Prostate gland (tissue), 2 donors: ENCODE measurements around the gene SLC25A33. TPM values are rescaled to one million over a fixed set of nuclear protein-coding genes. Genes with fewer than 3 reads are reported as not detected.
"Not testable (repeated sequence)": the region's sequence is repeated elsewhere in the genome, so short reads cannot be mapped to it uniquely, and the experiment has no call there.

ENCODE experiments used
- DNase-seq: peaks from one replicate; pipeline ENCODE4 v3.0.0-alpha.2; 2019; ENCODE audit warnings: low spot score
- H3K27ac ChIP-seq, 2 donors: fragments of 200-600 bp; sonication (generic); 2 replicates each; pipeline ENCODE4 v1.5.1; 2017 to 2019
- H3K27me3 ChIP-seq: fragments of 200-600 bp; sonication (generic); replicated peaks from 2 replicates; pipeline ENCODE4 v1.5.1; 2019; ENCODE audit not compliant: insufficient read depth
- H3K36me3 ChIP-seq, 2 donors: fragments of 200-600 bp; sonication (generic); 1 replicate in 1 of 2; 2 replicates in 1 of 2; pipeline versions ENCODE4 v1.5.1 to v1.8.1; 2017 to 2019
- H3K4me1 ChIP-seq: fragments of 200-600 bp; sonication (generic); replicated peaks from 2 replicates; pipeline ENCODE4 v1.5.1; 2019
- H3K4me3 ChIP-seq, 2 donors: fragments of 200-600 bp; sonication (generic); 2 replicates each; pipeline ENCODE4 v1.5.1; 2017 to 2019
- H3K9me3 ChIP-seq: fragments of 200-600 bp; sonication (generic); 2 replicates; pipeline ENCODE4 v1.5.1; 2017
- CTCF ChIP-seq, 4 experiments: fragments of 200-600 bp in 2 of 4; fragments of 450-650 bp in 2 of 4; sonication (generic) in 2 of 4; IDR thresholded peaks; 1 replicate in 3 of 4; 2 replicates in 1 of 4; pipeline ENCODE4 v1.5.1; 2016 to 2019; ENCODE audit warnings: antibody characterized with exemption in 4 of 4, mild to moderate bottlenecking in 2 of 4, moderate library complexity in 2 of 4
- POLR2A ChIP-seq: fragments of 450-650 bp; IDR thresholded peaks from one replicate; pipeline ENCODE4 v1.6.1; 2016; ENCODE audit warnings: antibody characterized with exemption, mild to moderate bottlenecking
- POLR2AphosphoS5 ChIP-seq: sonication (generic); formaldehyde crosslinking; IDR thresholded peaks from one replicate; pipeline ENCODE4 v1.6.1; 2017; ENCODE audit warnings: antibody characterized with exemption
- WGBS: methylation state at CpG from one replicate; pipeline ENCODE4 v1.1.5; 2018; 5-methylcytosine and 5-hydroxymethylcytosine counted together
- intact Hi-C: fragments of 100-400 bp; cut with DNase I; formaldehyde crosslinking; loops from one replicate; pipeline ENCODE4 v1.14.2; 2022
- total RNA-seq, 2 donors: library from RNA; depleted of rRNA; stranded (reverse); fragments of >200 nt; gene quantifications; one replicate each; pipeline ENCODE4 v1.1.0, GENCODE V29; 2016

SLC25A33 gene
- total RNA-seq, 2 donors from 2014 or later: 10.7 to 11.9 TPM

- Histone ChIP-seq H3K36me3 (no peaks in the 10 kb centered on the region), H3K9me3 (no peaks in the 10 kb centered on the region), H3K4me1 (peaks cover 15% of the 10 kb centered on the region), H3K27ac (no peak overlapping the region), H3K4me3 (no peak overlapping the region), H3K27me3 (no peaks in the 10 kb centered on the region)
- intact Hi-C loops: no loop called here
- WGBS: 40% methylated on average over 6 of the region's 6 CpGs
- TF ChIP-seq CTCF (IDR thresholded peaks at IDR 0.05): no peak
- TF ChIP-seq POLR2A: no peak
- peak; percentile 18 for TF ChIP-seq POLR2AphosphoS5
- DNase-seq: no peak
Observed at GRCh38 chr1:9558271-9558945, 19.1 kb downstream of the SLC25A33 start.

GRCh38 chr1:9558946-9559545 lies 19.8 kb downstream of the SLC25A33 start:
- H3K9me3 ChIP-seq: no peaks in the 10 kb centered on the region
- H3K4me3 ChIP-seq: no peak overlapping the region
- DNase-seq: no peak
- no peaks in the 10 kb centered on the region for H3K36me3 ChIP-seq
- peaks cover 15% of the 10 kb centered on the region for H3K4me1 ChIP-seq
- TF ChIP-seq POLR2A (no peak), CTCF (IDR thresholded peaks at IDR 0.05) (no peak), POLR2AphosphoS5 (no peak)
- 54% methylated on average over 11 of the region's 11 CpGs for WGBS
- no peaks in the 10 kb centered on the region for H3K27me3 ChIP-seq
- H3K27ac ChIP-seq: no peak overlapping the region
- intact Hi-C loops: no loop called here

- H3K36me3 ChIP-seq: no peaks in the 10 kb centered on the region
- H3K27ac ChIP-seq: no peak overlapping the region
- WGBS: 62% methylated on average over 5 of the region's 5 CpGs
- H3K4me1 ChIP-seq: peaks cover 15% of the 10 kb centered on the region
- H3K9me3 ChIP-seq: no peaks in the 10 kb centered on the region
- no peak overlapping the region for H3K4me3 ChIP-seq
- TF ChIP-seq POLR2AphosphoS5: no peak
- intact Hi-C loops: no loop called here
- DNase-seq: no peak
- H3K27me3 ChIP-seq: no peaks in the 10 kb centered on the region
Observed at GRCh38 chr1:9559673-9560072, 20.4 kb downstream of the SLC25A33 start.

GRCh38 chr1:9560090-9560489 lies 20.8 kb downstream of the SLC25A33 start:
- H3K27ac ChIP-seq, DNase-seq, H3K4me3 ChIP-seq, H3K9me3 ChIP-seq, H3K36me3 ChIP-seq, H3K27me3 ChIP-seq, intact Hi-C loops: not testable (repeated sequence)
- peaks cover 15% of the 10 kb centered on the region for H3K4me1 ChIP-seq
- 91% methylated on average over 17 of the region's 17 CpGs for WGBS

GRCh38 chr1:9561429-9561828 lies 22.2 kb downstream of the SLC25A33 start:
- H3K9me3 ChIP-seq: no peaks in the 10 kb centered on the region
- peaks cover 15% of the 10 kb centered on the region for H3K4me1 ChIP-seq
- H3K4me3 ChIP-seq: no peak overlapping the region
- intact Hi-C loops: no loop called here
- no peak overlapping the region for H3K27ac ChIP-seq
- WGBS: 5% methylated on average over 3 of the region's 3 CpGs
- no peaks in the 10 kb centered on the region for H3K36me3 ChIP-seq
- TF ChIP-seq POLR2A (no peak), CTCF (IDR thresholded peaks at IDR 0.05) (no peak), POLR2AphosphoS5 (peak; percentile 78)
- no peaks in the 10 kb centered on the region for H3K27me3 ChIP-seq
- DNase-seq: peak; percentile 34

- 83% methylated on average over 1 of the region's 1 CpG for WGBS
- H3K4me1 ChIP-seq: no peaks in the 10 kb centered on the region
Observed at GRCh38 chr1:9569267-9569666, 30.0 kb downstream of the SLC25A33 start.

GRCh38 chr1:9570886-9571529 lies 31.7 kb downstream of the SLC25A33 start:
- H3K27ac ChIP-seq, H3K4me1 ChIP-seq, H3K36me3 ChIP-seq, DNase-seq, H3K4me3 ChIP-seq, H3K27me3 ChIP-seq, H3K9me3 ChIP-seq: not testable (repeated sequence)
- intact Hi-C loops: loop anchor here (5.0 kb wide), 1 partner anchor 74 kb away; no protein-coding TSS in a partner anchor
- 89% methylated on average over 16 of the region's 16 CpGs for WGBS

More at GRCh38 chr1:9569267-9569666, 30.0 kb downstream of the SLC25A33 start:
- Histone ChIP-seq H3K4me3 (no peak overlapping the region), H3K27me3 (no peaks in the 10 kb centered on the region), H3K36me3 (no peaks in the 10 kb centered on the region), H3K9me3 (no peaks in the 10 kb centered on the region), H3K27ac (no peak overlapping the region)
- TF ChIP-seq CTCF (IDR thresholded peaks at IDR 0.05) (no peak), POLR2A (no peak), POLR2AphosphoS5 (no peak)
- intact Hi-C loops: no loop called here
- DNase-seq: no peak
